ENCODE data around the gene TMEM145.

Gene TMEM145

DNA sequence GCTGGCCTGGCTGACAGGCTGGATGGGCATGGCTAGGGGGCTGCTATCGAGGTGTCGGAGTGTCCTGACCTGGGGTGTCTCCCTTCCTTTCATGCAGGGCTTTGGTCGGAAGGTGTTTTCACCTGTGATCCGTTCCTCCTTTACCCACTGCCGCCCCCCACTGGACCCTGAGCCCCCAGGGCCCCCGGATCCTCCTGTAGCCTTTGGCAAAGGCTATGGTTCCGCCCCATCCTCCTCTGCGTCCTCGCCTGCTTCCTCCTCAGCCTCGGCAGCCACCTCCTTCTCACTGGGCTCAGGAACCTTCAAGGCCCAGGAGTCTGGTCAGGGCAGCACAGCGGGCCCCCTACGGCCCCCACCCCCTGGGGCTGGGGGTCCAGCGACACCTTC is 23.0 kb upstream of the TMEM145 start:
- DNase-seq = no peak

- peak; percentile 71 for DNase-seq
Observed at GRCh38 chr19:42290523-42291434, 22.3 kb upstream of the TMEM145 start.

DNA sequence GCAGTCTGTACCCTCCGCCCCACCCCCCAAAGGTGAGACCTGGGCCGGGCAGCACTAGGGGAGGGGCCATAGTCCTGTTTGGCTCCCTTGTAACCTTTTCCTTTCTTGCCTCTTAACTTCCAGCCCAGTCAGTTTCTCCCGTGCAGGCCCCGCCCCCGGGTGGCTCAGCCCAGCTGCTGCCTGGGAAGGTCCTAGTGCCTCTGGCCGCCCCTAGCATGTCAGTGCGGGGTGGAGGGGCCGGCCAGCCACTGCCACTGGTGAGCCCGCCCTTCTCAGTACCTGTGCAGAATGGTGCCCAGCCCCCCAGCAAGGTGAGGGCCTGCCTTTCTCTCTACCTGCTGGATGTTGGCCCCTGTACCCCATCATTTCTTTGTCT is 21.7 kb upstream of the TMEM145 start:
- no peak for DNase-seq

GRCh38 chr19:42292042-42292960 is 20.8 kb upstream of the TMEM145 start:
- DNase-seq = no peak

- no peak for DNase-seq
Observed at GRCh38 chr19:42292963-42293362, 20.1 kb upstream of the TMEM145 start.

GRCh38 chr19:42293540-42293939 is 19.6 kb upstream of the TMEM145 start:
- no peak for DNase-seq

GRCh38 chr19:42293948-42294347 is 19.2 kb upstream of the TMEM145 start:
- DNase-seq = no peak

- no peak for DNase-seq
Observed at GRCh38 chr19:42294471-42295137, 18.5 kb upstream of the TMEM145 start.

DNA sequence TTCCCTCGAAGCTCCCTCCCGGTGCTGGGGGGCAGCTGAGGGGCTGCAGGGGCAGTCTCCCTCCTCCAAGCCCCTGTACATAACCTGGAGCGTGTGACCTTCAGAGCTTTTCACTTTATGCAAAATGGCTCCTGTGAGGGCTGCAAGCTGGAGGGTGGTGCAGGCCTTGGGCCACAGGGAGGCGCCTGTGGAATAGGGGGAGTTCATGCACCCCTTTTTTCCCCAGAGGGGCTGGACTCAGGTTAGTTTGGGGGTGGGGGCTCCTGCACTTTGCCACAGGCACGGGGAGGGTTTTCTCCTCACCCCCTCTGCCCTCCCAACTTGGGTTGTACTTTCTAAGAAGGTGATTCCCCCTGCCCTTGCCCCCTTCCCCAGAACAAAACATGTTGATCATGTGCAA is 17.8 kb upstream of the TMEM145 start:
- no peak for DNase-seq

DNA sequence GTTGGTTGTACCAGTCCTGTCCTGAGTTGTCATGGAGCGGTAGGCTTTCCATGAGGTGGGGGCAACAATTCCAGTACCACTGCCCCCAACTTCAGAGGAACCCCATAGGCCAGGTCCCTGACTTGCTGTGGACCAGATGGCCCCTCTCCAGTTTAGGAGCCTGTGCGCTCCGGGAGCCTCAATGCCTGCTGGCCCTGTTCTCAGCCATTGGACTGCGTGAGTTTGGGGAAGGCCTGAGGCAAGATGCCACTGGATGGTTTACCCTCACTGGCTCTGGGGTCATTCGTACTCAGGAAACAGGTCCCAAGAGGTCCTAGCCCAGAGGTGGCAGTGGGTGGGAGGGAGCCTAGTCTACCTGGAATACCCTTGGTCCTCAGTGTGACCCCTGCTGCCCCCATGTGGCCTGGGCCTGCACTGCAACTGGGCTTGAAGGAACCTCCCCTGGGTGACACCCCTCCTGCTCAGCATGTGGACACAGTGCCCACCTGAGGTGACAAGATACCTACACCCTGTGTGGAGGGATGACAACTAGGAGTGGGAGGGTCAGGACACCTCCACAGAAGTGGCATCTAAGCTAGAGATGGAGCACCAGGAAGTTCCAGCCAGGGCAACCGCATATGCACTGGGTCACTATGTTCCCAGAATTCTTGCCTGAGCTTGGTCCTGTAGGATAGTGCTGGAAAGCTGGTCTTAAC is 17.1 kb upstream of the TMEM145 start:
- peak; percentile 91 for DNase-seq

DNA sequence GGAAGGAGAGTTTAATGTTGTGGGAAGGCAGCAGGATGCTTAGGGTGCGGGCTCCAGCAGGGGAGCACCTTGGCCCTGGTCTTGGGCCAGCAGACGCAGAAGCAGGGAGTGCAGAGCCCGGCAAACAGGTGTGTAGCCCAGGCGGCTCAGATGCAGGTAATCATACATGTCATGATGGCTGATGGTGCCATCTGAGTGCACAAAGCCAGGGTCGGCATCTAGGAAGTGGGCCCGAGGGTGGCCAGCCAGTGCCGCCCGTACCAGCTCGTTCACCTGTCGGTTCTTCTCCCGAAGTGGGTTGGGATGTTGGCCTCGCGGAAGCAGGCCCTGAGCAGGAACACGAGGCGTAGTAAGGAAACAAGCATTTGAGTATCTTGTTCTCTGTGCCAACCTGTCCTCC is 16.1 kb upstream of the TMEM145 start:
- DNase-seq = no peak

GRCh38 chr19:42301646-42302203 is 11.4 kb upstream of the TMEM145 start, which contains the start of gene PRR19:
TSS of gene PRR19 (plus strand) at chr19:42302132. CDS start at chr19:42309585, 7,453 bp downstream.
- no peak for DNase-seq

DNA sequence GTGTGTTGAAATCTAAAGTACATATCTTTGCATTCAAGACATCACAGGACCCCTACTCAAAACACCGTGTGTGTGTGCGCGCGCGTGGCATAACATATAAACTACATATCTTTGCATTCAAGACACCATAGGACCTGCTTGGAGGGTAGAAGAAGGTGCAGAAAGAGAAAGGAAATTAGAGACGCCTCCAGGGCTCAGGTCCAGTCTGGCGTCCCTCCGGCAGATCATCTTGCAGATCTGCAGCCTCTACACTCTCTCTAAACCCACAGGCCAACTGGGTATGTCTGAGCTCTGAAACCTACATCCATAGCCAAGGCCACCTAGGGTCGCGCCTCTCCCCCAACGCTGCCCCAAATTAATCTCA is 10.0 kb upstream of the TMEM145 start:
- no peak for DNase-seq

DNA sequence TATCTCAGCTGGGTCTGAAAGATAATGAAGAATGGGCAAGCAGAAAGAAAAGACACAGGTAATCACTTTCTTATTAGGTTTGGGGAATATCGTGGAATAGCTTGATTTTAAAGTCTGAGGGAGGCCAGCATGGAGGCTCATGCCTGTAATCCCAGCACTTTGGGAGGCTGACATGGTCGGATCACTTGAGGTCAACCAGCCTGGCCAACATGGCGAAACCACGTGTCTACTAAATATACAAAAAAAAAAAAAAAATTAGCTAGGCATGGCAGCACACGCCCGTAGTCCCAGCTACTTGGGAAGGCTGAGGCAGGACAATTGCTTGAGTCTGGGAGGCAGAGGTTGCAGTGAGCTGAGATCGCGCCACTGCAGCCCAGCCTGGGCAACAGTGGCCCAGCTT is 9.2 kb upstream of the TMEM145 start:
- no peak for DNase-seq

GRCh38 chr19:42306646-42307045 is 6.5 kb upstream of the TMEM145 start:
- peak; percentile 41 for DNase-seq

GRCh38 chr19:42309686-42310085 is 3.4 kb upstream of the TMEM145 start:
- no peak for DNase-seq

DNA sequence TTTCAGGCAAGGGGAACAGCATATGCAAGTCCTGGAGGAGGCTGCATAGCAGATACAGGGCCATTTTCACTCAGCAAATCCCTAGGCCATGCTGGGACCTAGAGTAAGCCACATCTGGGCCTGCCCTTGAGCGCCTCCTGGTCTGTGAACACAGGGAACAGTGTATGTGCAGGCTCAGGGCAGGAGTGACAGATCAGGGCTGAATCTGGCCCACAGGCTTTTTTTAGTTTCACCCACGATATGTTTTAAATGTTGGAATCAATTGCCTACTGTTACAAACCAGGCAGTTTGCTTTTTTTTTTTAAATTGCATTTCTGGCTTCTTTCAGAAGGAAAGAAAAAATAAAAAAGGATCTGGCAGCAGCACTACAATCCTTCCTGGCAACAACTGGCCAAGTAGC is 1.5 kb upstream of the TMEM145 start:
- no peak for DNase-seq

DNA sequence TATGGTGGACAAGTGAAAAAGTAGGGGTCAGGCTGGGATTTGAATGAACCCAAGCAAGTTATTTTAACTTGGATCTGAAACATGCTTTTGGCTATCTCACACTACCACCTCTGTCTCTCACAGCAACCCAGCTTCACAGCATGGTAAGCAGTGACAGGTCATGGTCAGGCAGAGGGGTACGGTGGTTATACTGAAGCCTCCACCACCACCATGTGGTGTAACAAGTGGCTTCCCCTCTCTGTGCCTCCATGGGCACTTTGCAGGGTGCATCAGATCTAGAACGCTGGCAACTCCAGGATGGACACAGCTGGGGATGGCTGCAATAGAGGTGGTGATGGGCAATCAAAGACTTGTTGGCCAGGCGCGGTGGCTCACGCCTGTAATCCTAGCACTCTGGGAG is 739 bp upstream of the TMEM145 start:
- DNase-seq = no peak

GRCh38 chr19:42313840-42314755 is 989 bp downstream of the TMEM145 start:
- no peak for DNase-seq

GRCh38 chr19:42315024-42315423 is 1.9 kb downstream of the TMEM145 start:
- no peak for DNase-seq
